Measurements from ENCODE around the gene RSAD2.

RSAD2 gene

GRCh38 chr2:6908291-6908690 is 30.7 kb downstream of the RSAD2 start:
- no peak for DNase-seq

- DNase-seq: peak; percentile 35
Measured at GRCh38 chr2:6909431-6910385, 32.1 kb downstream of the RSAD2 start.

GRCh38 chr2:6911721-6912120 is 34.1 kb downstream of the RSAD2 start:
- DNase-seq: no peak

- DNase-seq: peak; percentile 71
Measured at GRCh38 chr2:6913415-6914157, 36.0 kb downstream of the RSAD2 start.

GRCh38 chr2:6914828-6915227 is 37.3 kb downstream of the RSAD2 start:
- DNase-seq: peak; percentile 36

- no peak for DNase-seq
Measured at GRCh38 chr2:6915399-6915798, 37.8 kb downstream of the RSAD2 start.

GRCh38 chr2:6916224-6916623 is 38.6 kb downstream of the RSAD2 start:
- DNase-seq: no peak

- DNase-seq: no peak
Measured at GRCh38 chr2:6916736-6917070, 39.1 kb downstream of the RSAD2 start.

- DNase-seq: peak; percentile 79
Measured at GRCh38 chr2:6917071-6917760, 39.6 kb downstream of the RSAD2 start, which contains the start of gene RNF144A. RNF144A (plus strand) TSS chr2:6917412; CDS start chr2:6996927, 79,515 bp downstream.

GRCh38 chr2:6917761-6918421 is 40.3 kb downstream of the RSAD2 start:
- peak; percentile 41 for DNase-seq

- no peak for DNase-seq
Measured at GRCh38 chr2:6919901-6920742, 42.5 kb downstream of the RSAD2 start.

GRCh38 chr2:6920743-6921064 is 43.1 kb downstream of the RSAD2 start:
- no peak for DNase-seq

- DNase-seq: no peak
Measured at GRCh38 chr2:6921321-6921922, 43.8 kb downstream of the RSAD2 start.

GRCh38 chr2:6922201-6922656 is 44.7 kb downstream of the RSAD2 start:
- no peak for DNase-seq

- DNase-seq: no peak
Measured at GRCh38 chr2:6923319-6923718, 45.7 kb downstream of the RSAD2 start.

- DNase-seq: no peak
Measured at GRCh38 chr2:6924101-6924923, 46.7 kb downstream of the RSAD2 start.

GRCh38 chr2:6924924-6925409 is 47.4 kb downstream of the RSAD2 start:
- no peak for DNase-seq

GRCh38 chr2:6926071-6926732 is 48.6 kb downstream of the RSAD2 start:
- DNase-seq: no peak

GRCh38 chr2:6927186-6927585 is 49.6 kb downstream of the RSAD2 start:
- no peak for DNase-seq

- DNase-seq: no peak
Measured at GRCh38 chr2:6927753-6928152, 50.2 kb downstream of the RSAD2 start.
